Uterus (tissue), 2 donors: Measurements from ENCODE around the gene TMEM202.

Experiments used
- POLR2A ChIP-seq, 2 donors: fragments of 450-650 bp; IDR thresholded peaks; one replicate each; pipeline ENCODE4 v1.6.1; 2016; ENCODE audit warnings: antibody characterized with exemption in 2 of 2, mild to moderate bottlenecking in 1 of 2, moderate library complexity in 1 of 2
- TF ChIP-seq, protein P1 (sequence below), 4 experiments: fragments of 200-600 bp in 2 of 4; fragments of 450-650 bp in 2 of 4; sonication (generic) in 2 of 4; IDR thresholded peaks; one replicate each; pipeline ENCODE4 v1.5.1; 2016 to 2019; ENCODE audit warnings: antibody characterized with exemption in 4 of 4, mild to moderate bottlenecking in 2 of 4, moderate library complexity in 1 of 4

DNA sequence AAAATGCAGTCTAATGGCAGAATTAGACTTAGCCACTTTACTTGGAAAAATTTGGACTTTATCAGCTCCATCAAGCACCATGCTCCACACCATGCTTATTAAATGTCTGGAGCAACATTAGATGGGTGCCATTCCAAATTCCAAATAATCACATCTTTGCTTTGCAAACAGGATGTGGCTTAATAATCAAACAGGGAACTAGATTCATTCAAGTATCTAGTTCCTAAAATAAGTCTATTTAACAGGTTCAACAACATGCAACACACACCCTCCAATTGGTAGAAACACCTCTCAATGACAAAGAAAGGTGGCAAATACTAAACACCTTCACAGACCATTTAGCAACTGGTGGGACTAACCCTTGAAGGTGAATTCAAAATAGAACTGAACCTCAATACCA, 25.7 kb upstream of the TMEM202 start:
- TF ChIP-seq, protein P1, sequence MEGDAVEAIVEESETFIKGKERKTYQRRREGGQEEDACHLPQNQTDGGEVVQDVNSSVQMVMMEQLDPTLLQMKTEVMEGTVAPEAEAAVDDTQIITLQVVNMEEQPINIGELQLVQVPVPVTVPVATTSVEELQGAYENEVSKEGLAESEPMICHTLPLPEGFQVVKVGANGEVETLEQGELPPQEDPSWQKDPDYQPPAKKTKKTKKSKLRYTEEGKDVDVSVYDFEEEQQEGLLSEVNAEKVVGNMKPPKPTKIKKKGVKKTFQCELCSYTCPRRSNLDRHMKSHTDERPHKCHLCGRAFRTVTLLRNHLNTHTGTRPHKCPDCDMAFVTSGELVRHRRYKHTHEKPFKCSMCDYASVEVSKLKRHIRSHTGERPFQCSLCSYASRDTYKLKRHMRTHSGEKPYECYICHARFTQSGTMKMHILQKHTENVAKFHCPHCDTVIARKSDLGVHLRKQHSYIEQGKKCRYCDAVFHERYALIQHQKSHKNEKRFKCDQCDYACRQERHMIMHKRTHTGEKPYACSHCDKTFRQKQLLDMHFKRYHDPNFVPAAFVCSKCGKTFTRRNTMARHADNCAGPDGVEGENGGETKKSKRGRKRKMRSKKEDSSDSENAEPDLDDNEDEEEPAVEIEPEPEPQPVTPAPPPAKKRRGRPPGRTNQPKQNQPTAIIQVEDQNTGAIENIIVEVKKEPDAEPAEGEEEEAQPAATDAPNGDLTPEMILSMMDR (IDR thresholded peaks at IDR 0.05), result no peak
- no peak for TF ChIP-seq POLR2A (IDR thresholded peaks at IDR 0.05)
